GM21737 (cell line): ENCODE results near the gene MIF.
A peak's percentile ranks its signal among the peaks of the same experiment; 100 is the strongest.

Experiments
- ATAC-seq: cut with Tn5 transposase; IDR thresholded peaks from one replicate; pipeline ENCODE4 v1.9.1; 2021; ENCODE audit warnings: mild to moderate bottlenecking, moderate library complexity; ENCODE audit not compliant: unreplicated experiment

Gene MIF

GRCh38 chr22:23875801-23876200 lies 18.4 kb upstream of the MIF start:
- no peak for ATAC-seq

GRCh38 chr22:23877566-23877965 lies 16.6 kb upstream of the MIF start:
- ATAC-seq: no peak

- no peak for ATAC-seq
Measured at GRCh38 chr22:23878219-23878618, 16.0 kb upstream of the MIF start.

GRCh38 chr22:23882370-23882769 lies 11.8 kb upstream of the MIF start:
- ATAC-seq: no peak

- no peak for ATAC-seq
Measured at GRCh38 chr22:23883658-23884057, 10.5 kb upstream of the MIF start.

- no peak for ATAC-seq
Measured at GRCh38 chr22:23884140-23884539, 10.0 kb upstream of the MIF start.

GRCh38 chr22:23888615-23889401 lies 5.4 kb upstream of the MIF start:
- ATAC-seq: no peak

GRCh38 chr22:23889620-23890019 lies 4.6 kb upstream of the MIF start:
- no peak for ATAC-seq

- no peak for ATAC-seq
Measured at GRCh38 chr22:23891726-23892125, 2.5 kb upstream of the MIF start.

GRCh38 chr22:23892130-23892529 lies 2.1 kb upstream of the MIF start:
- ATAC-seq: no peak

- no peak for ATAC-seq
Measured at GRCh38 chr22:23892706-23893105, 1.5 kb upstream of the MIF start.

- ATAC-seq: no peak
Measured at GRCh38 chr22:23893121-23893944, 850 bp upstream of the MIF start.

- ATAC-seq: peak; percentile 22
Measured at GRCh38 chr22:23894710-23895598, 771 bp downstream of the MIF start.

GRCh38 chr22:23895599-23896144 lies 1.5 kb downstream of the MIF start:
- no peak for ATAC-seq

GRCh38 chr22:23896166-23896522 lies 2.0 kb downstream of the MIF start:
- ATAC-seq: no peak

GRCh38 chr22:23896523-23897186 lies 2.5 kb downstream of the MIF start:
- no peak for ATAC-seq

GRCh38 chr22:23897320-23897719 lies 3.1 kb downstream of the MIF start:
- ATAC-seq: no peak

- no peak for ATAC-seq
Measured at GRCh38 chr22:23898006-23898974, 4.1 kb downstream of the MIF start.

- no peak for ATAC-seq
Measured at GRCh38 chr22:23899042-23899745, 5.0 kb downstream of the MIF start.
